H7 (cell line): Measurements from ENCODE around the gene ILK. TPM values are rescaled to one million over a fixed set of nuclear protein-coding genes. Genes with fewer than 3 reads are reported as not detected.
A peak's percentile ranks its signal among the peaks of the same experiment; 100 is the strongest.

Source experiments
- DNase-seq: peaks from one replicate; pipeline ENCODE4 v3.0.0; 2012
- H3K27me3 ChIP-seq: 2 replicates; pipeline ENCODE4 v1.6.0; 2011; ENCODE audit warnings: mild to moderate bottlenecking, low read length; ENCODE audit not compliant: control insufficient read depth, insufficient read depth
- H3K36me3 ChIP-seq: replicated peaks from 2 replicates; pipeline ENCODE4 v1.5.1; 2011; ENCODE audit warnings: low read length; ENCODE audit not compliant: control insufficient read depth, insufficient read depth
- H3K4me3 ChIP-seq: 2 replicates; pipeline ENCODE4 v1.5.1; 2011; ENCODE audit warnings: low read depth, mild to moderate bottlenecking, control low read depth, low read length, moderate library complexity; ENCODE audit not compliant: insufficient read depth
- total RNA-seq: library from RNA; depleted of rRNA; stranded (reverse); fragments of >200 nt; shearing (Covaris generic); gene quantifications from 2 replicates; pipeline ENCODE4 v1.2.3, GENCODE V29; 2014

The ILK gene
- total RNA-seq, 1 experiment from 2014 or later = 130 TPM

- peak; percentile 8 for DNase-seq
- H3K4me3 ChIP-seq = no peak overlapping the region
- H3K36me3 ChIP-seq = no peaks in the 10 kb centered on the region
- H3K27me3 ChIP-seq = no peaks in the 10 kb centered on the region
Measured at GRCh38 chr11:6567371-6567745, 36.2 kb upstream of the ILK start.

DNA sequence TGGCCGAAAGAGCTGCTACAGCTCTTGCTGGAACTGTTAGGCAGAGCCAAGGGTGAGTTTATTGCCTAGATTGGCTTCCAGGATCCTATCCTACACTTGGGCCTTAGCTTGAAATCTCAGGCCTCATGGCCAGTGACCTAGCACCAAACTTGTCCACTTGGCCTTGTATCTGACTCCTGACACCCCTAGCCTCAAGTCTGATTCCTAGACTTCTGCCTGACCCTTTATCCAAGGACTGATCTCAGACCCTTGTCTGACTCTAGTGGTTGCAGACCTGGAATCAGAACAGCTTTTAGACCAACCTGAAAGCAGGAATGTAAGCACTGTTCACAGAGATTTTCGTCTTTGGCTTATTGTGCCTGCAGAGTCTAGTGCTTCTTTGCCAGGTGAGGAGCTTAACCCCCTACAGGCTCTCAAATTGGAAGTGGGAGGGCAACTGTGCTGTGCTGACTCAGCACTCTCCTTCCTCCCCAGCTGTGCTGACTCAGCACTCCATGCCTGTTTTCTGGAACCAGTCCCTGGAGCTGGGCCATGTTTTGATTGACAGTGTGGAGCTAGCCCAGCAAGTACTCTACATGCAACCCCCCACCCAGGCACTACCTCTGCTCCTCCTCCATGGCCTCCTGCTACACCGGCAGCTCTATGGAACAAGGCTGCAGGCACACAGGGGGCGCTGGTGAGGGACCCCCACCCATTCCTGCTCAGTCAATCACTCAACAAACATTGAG, 35.2 kb upstream of the ILK start:
- no peak overlapping the region for H3K4me3 ChIP-seq
- peak; percentile 86 for DNase-seq
- no peaks in the 10 kb centered on the region for H3K36me3 ChIP-seq
- no peaks in the 10 kb centered on the region for H3K27me3 ChIP-seq

DNA sequence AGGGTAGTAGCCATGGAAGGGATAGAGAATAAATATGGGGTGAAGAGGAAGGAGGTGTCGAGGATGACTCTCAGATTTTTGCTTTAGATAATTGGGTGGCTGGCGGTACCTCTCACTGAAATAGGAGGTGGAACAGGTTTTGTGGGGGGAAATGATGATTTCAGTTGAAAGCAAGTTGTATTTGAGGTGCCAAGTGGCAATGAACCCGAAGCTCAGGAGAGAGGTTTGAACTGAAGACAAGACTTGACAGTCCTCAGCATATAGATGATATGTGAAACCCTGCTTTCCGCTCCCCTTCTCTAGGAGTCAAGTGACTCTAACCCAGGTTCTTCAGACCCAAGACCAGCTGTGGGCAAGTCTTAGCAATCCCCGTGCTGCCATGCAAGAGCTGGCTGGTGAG, 33.9 kb upstream of the ILK start:
- no peak for DNase-seq
- Histone ChIP-seq H3K36me3 (no peaks in the 10 kb centered on the region), H3K27me3 (no peaks in the 10 kb centered on the region), H3K4me3 (no peak overlapping the region)

GRCh38 chr11:6570691-6571427, 32.7 kb upstream of the ILK start:
- no peaks in the 10 kb centered on the region for H3K36me3 ChIP-seq
- H3K27me3 ChIP-seq = no peaks in the 10 kb centered on the region
- H3K4me3 ChIP-seq = no peak overlapping the region
- peak; percentile 60 for DNase-seq

DNA sequence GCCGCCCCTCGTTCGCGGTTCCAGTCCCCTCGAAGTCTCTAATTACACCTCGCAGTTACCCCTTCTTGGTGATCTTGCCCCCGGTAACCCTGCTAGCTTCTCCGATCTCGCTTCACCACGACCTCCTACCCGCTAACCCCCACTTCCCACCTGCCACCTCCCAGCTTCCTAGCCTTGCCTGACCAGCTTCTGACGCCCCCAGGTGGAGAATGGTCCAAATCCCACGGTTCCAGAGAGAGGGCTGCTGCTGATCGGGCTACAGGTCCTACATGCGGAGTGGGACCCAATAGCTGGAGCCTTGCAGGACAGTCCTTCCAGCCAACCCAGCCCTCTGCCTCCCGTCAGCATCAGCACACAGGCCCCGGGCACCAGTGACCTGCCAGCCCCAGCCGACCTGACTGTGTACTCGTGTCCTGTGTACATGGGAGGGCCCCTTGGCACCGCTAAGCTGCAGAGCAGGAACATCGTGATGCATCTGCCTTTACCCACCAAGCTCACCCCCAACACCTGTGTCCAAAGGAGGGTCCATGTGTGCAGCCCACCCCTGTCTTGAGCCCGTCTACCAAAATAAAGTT, 32.1 kb upstream of the ILK start:
- H3K27me3 ChIP-seq = no peaks in the 10 kb centered on the region
- no peak overlapping the region for H3K4me3 ChIP-seq
- H3K36me3 ChIP-seq = no peaks in the 10 kb centered on the region
- peak; percentile 72 for DNase-seq

DNA sequence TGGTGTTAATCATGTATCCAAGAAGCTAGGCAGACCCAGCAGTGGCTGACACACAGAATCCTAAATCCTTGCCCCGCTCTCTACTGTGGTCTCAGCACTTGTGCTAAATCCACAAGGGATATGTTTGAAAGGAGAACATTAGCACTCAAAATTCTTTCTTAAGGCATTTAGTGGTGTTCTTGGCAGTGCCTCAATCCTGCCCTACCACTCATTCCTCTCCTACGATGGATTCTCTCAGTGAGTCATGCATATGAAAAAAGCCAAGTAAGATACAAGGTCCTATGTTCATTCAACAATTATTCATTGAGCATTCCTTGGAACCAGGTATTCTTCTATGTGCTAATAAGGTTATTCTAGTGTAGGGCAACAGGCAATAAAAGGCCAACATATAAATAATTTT, 31.4 kb upstream of the ILK start:
- Histone ChIP-seq H3K27me3 (no peaks in the 10 kb centered on the region), H3K4me3 (no peak overlapping the region), H3K36me3 (no peaks in the 10 kb centered on the region)
- DNase-seq = no peak

DNA sequence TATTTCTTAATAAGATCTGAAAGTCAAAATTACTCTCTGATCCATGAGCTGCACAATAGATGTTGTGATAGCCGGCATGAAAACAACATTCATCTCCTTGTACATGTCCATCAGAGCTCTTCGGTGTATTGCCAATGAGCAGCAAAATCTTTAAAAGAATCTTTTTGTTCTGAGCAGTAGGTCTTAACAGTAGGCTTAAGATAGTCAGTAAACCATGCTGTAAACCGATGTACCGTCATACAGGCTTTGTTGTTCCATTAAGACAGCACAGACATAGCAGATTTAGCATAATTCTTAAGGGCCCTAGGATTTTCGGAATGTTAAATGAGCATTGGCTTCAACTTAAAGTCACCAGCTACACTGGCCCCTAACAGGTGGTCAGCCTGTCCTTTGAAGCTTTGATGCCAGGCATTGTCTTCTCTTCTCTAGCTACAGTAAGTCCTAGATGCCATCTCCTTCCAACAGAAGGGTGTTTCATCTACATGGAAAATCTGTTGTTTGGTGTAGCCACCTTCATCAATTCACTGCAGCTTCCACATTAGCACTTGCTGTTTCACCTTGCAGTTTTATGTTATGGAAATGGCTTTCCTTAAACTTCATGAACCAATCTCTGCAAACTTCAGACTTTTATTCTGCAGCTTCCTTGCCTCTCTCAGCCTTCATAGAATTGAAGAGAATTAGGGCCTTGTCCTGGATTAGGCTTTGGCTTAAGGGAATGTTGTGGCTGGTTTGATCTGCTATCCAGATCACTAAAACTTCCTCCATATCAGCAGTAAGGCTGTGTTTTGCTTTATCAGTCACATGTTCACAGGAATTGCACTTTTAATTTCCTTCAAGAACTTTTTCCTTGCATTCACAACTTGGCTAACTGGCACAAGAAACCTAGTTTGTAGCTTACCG, 28.5 kb upstream of the ILK start:
- no peaks in the 10 kb centered on the region for H3K36me3 ChIP-seq
- no peak for DNase-seq
- H3K4me3 ChIP-seq = no peak overlapping the region
- H3K27me3 ChIP-seq = no peaks in the 10 kb centered on the region

- Histone ChIP-seq H3K4me3 (no peak overlapping the region), H3K27me3 (no peaks in the 10 kb centered on the region), H3K36me3 (no peaks in the 10 kb centered on the region)
- DNase-seq = peak; percentile 26
Measured at GRCh38 chr11:6576471-6577373, 26.9 kb upstream of the ILK start.

GRCh38 chr11:6578134-6578533, 25.4 kb upstream of the ILK start:
- no peaks in the 10 kb centered on the region for H3K36me3 ChIP-seq
- no peaks in the 10 kb centered on the region for H3K27me3 ChIP-seq
- no peak for DNase-seq
- no peak overlapping the region for H3K4me3 ChIP-seq

- no peak for DNase-seq
- H3K27me3 ChIP-seq = no peaks in the 10 kb centered on the region
- no peak overlapping the region for H3K4me3 ChIP-seq
- no peaks in the 10 kb centered on the region for H3K36me3 ChIP-seq
Measured at GRCh38 chr11:6579681-6580080, 23.9 kb upstream of the ILK start.

GRCh38 chr11:6583584-6583983, 20.0 kb upstream of the ILK start:
- no peaks in the 10 kb centered on the region for H3K36me3 ChIP-seq
- DNase-seq = no peak
- no peaks in the 10 kb centered on the region for H3K27me3 ChIP-seq
- no peak overlapping the region for H3K4me3 ChIP-seq

DNA sequence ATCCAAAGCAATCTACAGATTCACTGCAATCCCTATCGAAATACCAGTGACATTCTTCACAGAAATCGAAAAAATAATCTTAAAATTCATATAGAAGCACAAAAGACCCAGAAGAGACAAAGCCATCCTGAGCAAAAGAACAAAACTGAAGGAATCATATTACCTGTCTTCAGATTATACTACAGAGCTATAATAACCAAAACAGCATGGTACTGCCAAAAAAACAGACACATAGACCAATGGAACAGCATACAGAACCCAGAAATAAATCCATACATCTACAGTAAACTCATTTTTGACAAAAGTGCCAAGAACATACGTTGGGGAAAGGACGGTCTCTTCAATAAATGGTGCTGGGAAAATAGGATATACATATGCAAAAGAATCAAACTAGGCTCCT, 19.0 kb upstream of the ILK start:
- no peak for DNase-seq
- Histone ChIP-seq H3K36me3 (no peaks in the 10 kb centered on the region), H3K27me3 (no peaks in the 10 kb centered on the region), H3K4me3 (no peak overlapping the region)

DNA sequence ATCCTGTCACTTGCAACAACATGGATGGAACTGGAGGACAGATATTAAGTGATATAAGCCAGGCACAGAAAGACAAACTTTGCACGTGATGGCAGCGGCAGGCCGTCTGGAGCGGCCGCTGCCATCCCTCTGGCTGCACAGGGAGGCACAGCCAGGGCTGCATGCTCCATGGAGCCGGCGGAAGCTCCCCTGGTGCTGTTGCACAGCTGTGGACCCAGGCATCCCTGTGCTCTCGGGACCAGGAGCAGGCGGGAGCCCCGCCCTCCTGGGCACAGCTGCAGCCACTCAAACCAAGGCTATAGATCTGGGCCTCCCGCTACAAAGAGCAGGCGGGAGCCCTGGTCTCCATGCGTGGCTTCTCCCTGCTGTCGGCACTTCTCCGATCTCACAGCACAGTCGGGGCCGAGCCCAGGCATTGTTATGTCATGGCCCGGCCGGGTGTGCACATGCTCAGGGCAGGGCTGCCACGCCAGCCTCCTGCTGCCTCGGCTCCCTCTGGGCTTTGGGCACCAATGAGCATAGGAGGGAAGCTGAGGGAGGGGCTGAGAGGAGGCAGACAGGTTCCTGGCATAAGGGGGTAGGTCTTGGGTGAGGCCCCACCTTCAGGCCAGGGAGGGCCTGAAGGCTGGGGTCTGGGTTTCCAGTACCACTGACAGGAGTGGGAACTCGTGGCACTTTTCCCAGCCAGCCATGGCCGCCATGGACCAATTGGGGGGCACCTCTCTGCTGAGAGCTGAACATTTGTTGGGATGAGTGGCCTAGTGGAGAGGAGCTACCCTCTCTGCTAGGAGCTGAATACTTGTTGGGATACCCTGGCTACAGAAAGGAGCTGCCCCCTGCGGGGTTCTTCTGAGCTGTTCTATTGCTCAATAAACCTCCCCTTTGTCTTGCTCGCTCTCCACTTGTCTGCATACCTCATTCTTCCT, 16.9 kb upstream of the ILK start:
- Histone ChIP-seq H3K4me3 (peak overlapping the region; percentile 25; the same call in 1 of the 2 replicates), H3K36me3 (no peaks in the 10 kb centered on the region), H3K27me3 (no peaks in the 10 kb centered on the region)
- peak; percentile 45 for DNase-seq
